Natural killer cell (primary cell): ENCODE measurements around the gene AMIGO2. TPM values are rescaled to one million over a fixed set of nuclear protein-coding genes. Genes with fewer than 3 reads are reported as not detected.

ENCODE experiments used
- ATAC-seq, 3 donors: fragments of 150-1000 bp in 2 of 3; fragments of 200-7000 bp in 1 of 3; cut with Tn5 transposase; 1 replicate in 1 of 3; 2 replicates in 2 of 3; pipeline ENCODE4 v1.10.0; 2021; ENCODE audit warnings: mild to moderate bottlenecking in 2 of 3, moderate library complexity in 2 of 3
- DNase-seq, 2 donors: peaks; one replicate each; pipeline versions ENCODE4 v3.0.0 to v3.0.0-alpha.2; 2013 to 2021; ENCODE audit warnings: mixed read lengths in 1 of 2
- H3K27ac ChIP-seq: one replicate; pipeline ENCODE4 v1.5.1; 2013; ENCODE audit warnings: mild to moderate bottlenecking, low read length
- H3K27me3 ChIP-seq: one replicate; pipeline ENCODE4 v1.6.1; 2013; ENCODE audit warnings: low read length; ENCODE audit not compliant: control insufficient read depth, insufficient read depth
- H3K36me3 ChIP-seq: one replicate; pipeline ENCODE4 v1.6.1; 2013; ENCODE audit warnings: low read length; ENCODE audit not compliant: control insufficient read depth, insufficient read depth
- H3K4me1 ChIP-seq: one replicate; pipeline ENCODE4 v1.6.1; 2013; ENCODE audit warnings: low read length; ENCODE audit not compliant: control insufficient read depth, insufficient read depth
- H3K4me3 ChIP-seq: one replicate; pipeline ENCODE4 v1.5.1; 2013; ENCODE audit warnings: low read length
- H3K9me3 ChIP-seq: one replicate; pipeline ENCODE4 v1.6.1; 2013; ENCODE audit warnings: low read length; ENCODE audit not compliant: control insufficient read depth, insufficient read depth
- H3K27ac Mint-ChIP-seq, 2 donors: one replicate each; pipeline ENCODE4 v1.8.0; 2022; ENCODE audit warnings: mild to moderate bottlenecking in 2 of 2, mixed read lengths in 2 of 2, moderate library complexity in 1 of 2
- H3K27me3 Mint-ChIP-seq, 2 donors: one replicate each; pipeline ENCODE4 v1.8.0; 2022; ENCODE audit warnings: low read depth in 2 of 2, mixed read lengths in 2 of 2
- H3K36me3 Mint-ChIP-seq: one replicate; pipeline ENCODE4 v1.8.0; 2022; ENCODE audit warnings: mixed read lengths
- H3K4me1 Mint-ChIP-seq, 2 donors: one replicate each; pipeline ENCODE4 v1.8.0; 2022; ENCODE audit warnings: mixed read lengths in 2 of 2
- H3K4me3 Mint-ChIP-seq: one replicate; pipeline ENCODE4 v1.8.0; 2022; ENCODE audit warnings: mild to moderate bottlenecking, moderate library complexity, mixed read lengths
- H3K9me3 Mint-ChIP-seq, 2 donors: one replicate each; pipeline ENCODE4 v1.8.0; 2022; ENCODE audit warnings: mixed read lengths in 2 of 2
- WGBS: methylation state at CpG from one replicate; pipeline ENCODE4 v1.1.7; 2013; ENCODE audit warnings: missing lambda C conversion rate; ENCODE audit not compliant: insufficient coverage; 5-methylcytosine and 5-hydroxymethylcytosine counted together
- intact Hi-C: fragments of 100-400 bp; cut with micrococcal nuclease; formaldehyde crosslinking; loops from one replicate; pipeline ENCODE4 v1.14.2; 2022
- total RNA-seq, 4 donors: library from RNA; stranded (reverse); fragments of 120-200 nt in 1 of 4; gene quantifications; one replicate each; pipeline versions ENCODE4 v1.2.3 to v1.2.4, GENCODE V29; 2013 to 2022
- TF ChIP-seq, protein P1 (sequence below): fragments of 200-600 bp; IDR thresholded peaks from one replicate; pipeline ENCODE4 v1.8.0; 2022; ENCODE audit warnings: antibody characterized with exemption

Gene AMIGO2
- total RNA-seq, 3 donors from 2014 or later (not counting 1 experiment from before 2014, with no cell fraction given), result 8.0 to 9.9 (median 8.1) TPM

DNA sequence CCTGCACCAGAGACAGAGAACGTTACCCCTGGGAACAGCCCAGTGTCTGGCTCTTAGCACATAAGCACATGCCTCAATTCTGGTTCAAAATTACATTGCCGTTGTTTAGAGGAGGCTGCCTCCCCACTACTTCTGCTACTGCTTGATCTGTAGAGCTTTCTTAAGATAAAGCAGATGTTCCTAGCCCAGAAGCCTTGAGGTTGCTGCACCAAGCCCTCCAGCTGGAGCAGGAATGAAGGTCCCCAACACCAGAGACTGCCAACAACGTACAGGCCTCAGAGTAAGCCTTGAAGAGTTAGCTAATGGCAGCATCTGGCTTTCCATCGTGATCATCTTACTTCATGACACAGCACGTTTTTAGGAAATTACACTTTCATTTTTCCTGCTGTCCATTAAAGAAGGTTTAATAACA is 34.7 kb upstream of the AMIGO2 start:
- peaks cover 9 to 18% of the 10 kb centered on the region in 2 donors for H3K4me1 Mint-ChIP-seq
- Histone ChIP-seq H3K4me3 (no peak overlapping the region), H3K27me3 (no peaks in the 10 kb centered on the region), H3K9me3 (no peaks in the 10 kb centered on the region), H3K36me3 (no peaks in the 10 kb centered on the region), H3K27ac (no peak overlapping the region), H3K4me1 (no peaks in the 10 kb centered on the region)
- no peak overlapping the region for H3K27ac Mint-ChIP-seq
- H3K36me3 Mint-ChIP-seq, result no peaks in the 10 kb centered on the region
- no peak for ATAC-seq
- TF ChIP-seq, protein P1, sequence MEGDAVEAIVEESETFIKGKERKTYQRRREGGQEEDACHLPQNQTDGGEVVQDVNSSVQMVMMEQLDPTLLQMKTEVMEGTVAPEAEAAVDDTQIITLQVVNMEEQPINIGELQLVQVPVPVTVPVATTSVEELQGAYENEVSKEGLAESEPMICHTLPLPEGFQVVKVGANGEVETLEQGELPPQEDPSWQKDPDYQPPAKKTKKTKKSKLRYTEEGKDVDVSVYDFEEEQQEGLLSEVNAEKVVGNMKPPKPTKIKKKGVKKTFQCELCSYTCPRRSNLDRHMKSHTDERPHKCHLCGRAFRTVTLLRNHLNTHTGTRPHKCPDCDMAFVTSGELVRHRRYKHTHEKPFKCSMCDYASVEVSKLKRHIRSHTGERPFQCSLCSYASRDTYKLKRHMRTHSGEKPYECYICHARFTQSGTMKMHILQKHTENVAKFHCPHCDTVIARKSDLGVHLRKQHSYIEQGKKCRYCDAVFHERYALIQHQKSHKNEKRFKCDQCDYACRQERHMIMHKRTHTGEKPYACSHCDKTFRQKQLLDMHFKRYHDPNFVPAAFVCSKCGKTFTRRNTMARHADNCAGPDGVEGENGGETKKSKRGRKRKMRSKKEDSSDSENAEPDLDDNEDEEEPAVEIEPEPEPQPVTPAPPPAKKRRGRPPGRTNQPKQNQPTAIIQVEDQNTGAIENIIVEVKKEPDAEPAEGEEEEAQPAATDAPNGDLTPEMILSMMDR, result no peak
- intact Hi-C loops, result no loop called here
- DNase-seq, result no peak
- WGBS, result 97% methylated on average over 4 of the region's 5 CpGs
- H3K4me3 Mint-ChIP-seq, result no peak overlapping the region
- no peaks in the 10 kb centered on the region for H3K27me3 Mint-ChIP-seq
- no peaks in the 10 kb centered on the region for H3K9me3 Mint-ChIP-seq

DNA sequence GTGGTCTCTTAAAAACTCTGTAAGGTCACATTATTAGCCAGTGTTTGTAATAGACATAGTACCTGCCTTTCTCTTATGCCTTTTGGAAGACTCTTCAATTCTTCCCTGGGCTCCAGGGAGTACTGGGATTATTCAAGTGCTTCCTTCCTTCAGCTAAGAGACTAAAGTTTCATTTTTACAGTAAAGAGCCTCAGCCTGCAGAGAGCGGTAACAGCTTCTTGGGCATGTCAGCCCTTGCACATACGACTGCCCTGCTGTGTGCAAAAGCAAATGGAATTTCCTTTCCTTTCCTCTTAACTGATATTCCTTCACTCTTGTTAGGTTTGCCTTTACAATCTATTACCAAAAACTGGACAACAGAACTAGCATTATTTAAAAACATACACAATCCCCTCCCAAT is 32.9 kb upstream of the AMIGO2 start:
- whole genome bisulfite sequencing, result 88% methylated on average over 2 of the region's 2 CpGs
- Mint-ChIP-seq H3K36me3 (no peaks in the 10 kb centered on the region), H3K27me3 (no peaks in the 10 kb centered on the region), H3K9me3 (no peaks in the 10 kb centered on the region), H3K27ac (no peak overlapping the region), H3K4me1 (peaks cover 9 to 12% of the 10 kb centered on the region in 2 donors), H3K4me3 (no peak overlapping the region)
- DNase-seq, result no peak
- ATAC-seq, result no peak
- H3K27ac ChIP-seq, result no peak overlapping the region
- H3K27me3 ChIP-seq, result no peaks in the 10 kb centered on the region
- no peaks in the 10 kb centered on the region for H3K4me1 ChIP-seq
- peaks cover 3% of the 10 kb centered on the region for H3K36me3 ChIP-seq
- H3K4me3 ChIP-seq, result no peak overlapping the region
- intact Hi-C loops, result no loop called here
- TF ChIP-seq, protein P1, result no peak
- no peaks in the 10 kb centered on the region for H3K9me3 ChIP-seq

DNA sequence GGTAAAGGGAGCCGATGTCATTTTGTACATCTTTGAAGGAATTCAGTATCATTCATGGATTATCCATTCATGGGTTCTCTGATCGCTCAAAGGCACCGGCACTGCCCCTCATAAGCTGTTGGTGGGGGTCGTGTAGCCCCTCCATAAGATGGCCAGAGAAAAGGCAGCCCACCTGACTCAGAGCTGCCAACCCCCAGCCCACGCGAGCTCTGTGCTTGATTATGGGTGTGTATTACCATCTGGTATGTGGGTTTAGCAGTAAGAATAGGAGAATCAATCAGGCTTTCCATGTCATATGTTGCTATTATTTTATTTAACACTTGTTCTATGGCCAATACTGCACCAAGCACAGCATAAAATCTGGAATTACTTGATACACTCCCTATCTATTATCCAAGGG is 32.1 kb upstream of the AMIGO2 start:
- 90% methylated on average over 6 of the region's 6 CpGs for WGBS
- no peak for ATAC-seq
- H3K9me3 ChIP-seq, result no peaks in the 10 kb centered on the region
- H3K27ac ChIP-seq, result no peak overlapping the region
- peaks cover 9 to 12% of the 10 kb centered on the region in 2 donors for H3K4me1 Mint-ChIP-seq
- intact Hi-C loops, result no loop called here
- no peak overlapping the region for H3K4me3 Mint-ChIP-seq
- no peak overlapping the region for H3K4me3 ChIP-seq
- peak overlapping the region in 1 of 2 donors; percentile 66 for H3K27ac Mint-ChIP-seq
- no peaks in the 10 kb centered on the region for H3K36me3 Mint-ChIP-seq
- H3K4me1 ChIP-seq, result no peaks in the 10 kb centered on the region
- TF ChIP-seq, protein P1, result no peak
- H3K9me3 Mint-ChIP-seq, result no peaks in the 10 kb centered on the region
- peaks cover 3% of the 10 kb centered on the region for H3K36me3 ChIP-seq
- no peak for DNase-seq
- H3K27me3 Mint-ChIP-seq, result no peaks in the 10 kb centered on the region
- no peaks in the 10 kb centered on the region for H3K27me3 ChIP-seq

DNA sequence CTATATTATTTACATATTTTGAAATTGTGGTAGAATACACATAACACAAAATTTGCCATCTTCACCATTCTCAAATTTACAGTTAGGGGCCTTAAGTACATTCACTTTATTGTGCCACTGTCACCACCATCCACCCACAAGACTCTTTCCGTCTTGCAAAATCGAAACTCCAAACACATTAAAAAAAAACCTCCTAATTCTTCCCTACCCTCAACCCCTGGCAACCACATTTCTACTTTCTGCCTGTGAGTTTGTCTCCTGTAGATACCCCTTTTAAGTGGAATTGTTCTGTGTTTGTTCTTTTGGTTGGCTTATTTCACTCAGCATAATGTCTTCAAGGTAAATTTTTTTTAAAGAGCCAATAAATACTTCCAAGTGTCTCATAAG is 31.6 kb upstream of the AMIGO2 start:
- Mint-ChIP-seq H3K36me3 (no peaks in the 10 kb centered on the region), H3K27me3 (no peaks in the 10 kb centered on the region), H3K9me3 (no peaks in the 10 kb centered on the region), H3K4me3 (no peak overlapping the region), H3K27ac (peak overlapping the region in 1 of 2 donors; percentile 66), H3K4me1 (peaks cover 9 to 12% of the 10 kb centered on the region in 2 donors)
- H3K36me3 ChIP-seq, result peaks cover 3% of the 10 kb centered on the region
- no peak overlapping the region for H3K4me3 ChIP-seq
- DNase-seq (peak in 1 of 2 donors; percentile 28), ATAC-seq (no peak)
- intact Hi-C loops, result no loop called here
- H3K9me3 ChIP-seq, result no peaks in the 10 kb centered on the region
- H3K4me1 ChIP-seq, result no peaks in the 10 kb centered on the region
- 69% methylated on average over 2 of the region's 2 CpGs for WGBS
- TF ChIP-seq, protein P1, result no peak
- no peak overlapping the region for H3K27ac ChIP-seq
- no peaks in the 10 kb centered on the region for H3K27me3 ChIP-seq
